Measurements from ENCODE around the gene ANKRD18B. TPM values are rescaled to one million over a fixed set of nuclear protein-coding genes. Genes with fewer than 3 reads are reported as not detected.
A peak's percentile ranks its signal among the peaks of the same experiment; 100 is the strongest.
"Not testable (repeated sequence)": the region's sequence is repeated elsewhere in the genome, so short reads cannot be mapped to it uniquely, and the experiment has no call there.

The ANKRD18B gene
- total RNA-seq, 1 donor from 2014 or later: 5.9 TPM

- H3K27ac ChIP-seq: no peak overlapping the region
- H3K4me1 ChIP-seq: no peaks in the 10 kb centered on the region
- intact Hi-C loops (cut with DNase I): no loop called here
- no peak overlapping the region for H3K4me3 ChIP-seq
- H3K27me3 ChIP-seq: no peaks in the 10 kb centered on the region
- DNase-seq (ENCODE audit: extremely low spot score in 2 of 2): no peak
- TF ChIP-seq POLR2A (IDR thresholded peaks at IDR 0.05) (no peak), POLR2AphosphoS5 (IDR thresholded peaks at IDR 0.05; ENCODE audit: insufficient read depth in 1 of 2, low read depth in 1 of 2) (no peak), CTCF (IDR thresholded peaks at IDR 0.05) (no peak)
- H3K9me3 ChIP-seq: no peaks in the 10 kb centered on the region
- H3K36me3 ChIP-seq: no peaks in the 10 kb centered on the region
Measured at GRCh38 chr9:33489066-33489465, 35.0 kb upstream of the ANKRD18B start.

GRCh38 chr9:33493819-33494218 lies 30.2 kb upstream of the ANKRD18B start:
- H3K9me3 ChIP-seq; H3K36me3 ChIP-seq; DNase-seq (ENCODE audit: extremely low spot score in 2 of 2); H3K27me3 ChIP-seq; intact Hi-C loops (cut with DNase I); H3K4me1 ChIP-seq; H3K27ac ChIP-seq; H3K4me3 ChIP-seq: not testable (repeated sequence)

- no peaks in the 10 kb centered on the region for H3K36me3 ChIP-seq
- DNase-seq (ENCODE audit: extremely low spot score in 2 of 2): no peak
- intact Hi-C loops (cut with DNase I): no loop called here
- no peak overlapping the region for H3K27ac ChIP-seq
- no peaks in the 10 kb centered on the region for H3K4me1 ChIP-seq
- H3K9me3 ChIP-seq: no peaks in the 10 kb centered on the region
- TF ChIP-seq CTCF (IDR thresholded peaks at IDR 0.05): no peak
- TF ChIP-seq POLR2AphosphoS5 (IDR thresholded peaks at IDR 0.05; ENCODE audit: insufficient read depth in 1 of 2, low read depth in 1 of 2): no peak
- TF ChIP-seq POLR2A (IDR thresholded peaks at IDR 0.05): no peak
- H3K27me3 ChIP-seq: no peaks in the 10 kb centered on the region
- no peak overlapping the region for H3K4me3 ChIP-seq
Measured at GRCh38 chr9:33498387-33498786, 25.7 kb upstream of the ANKRD18B start.

- intact Hi-C loops (cut with DNase I): no loop called here
- Histone ChIP-seq H3K36me3 (no peaks in the 10 kb centered on the region), H3K4me3 (no peak overlapping the region), H3K9me3 (no peaks in the 10 kb centered on the region), H3K27me3 (no peaks in the 10 kb centered on the region), H3K4me1 (no peaks in the 10 kb centered on the region), H3K27ac (no peak overlapping the region)
- no peak for TF ChIP-seq POLR2A (IDR thresholded peaks at IDR 0.05)
- no peak for TF ChIP-seq POLR2AphosphoS5 (IDR thresholded peaks at IDR 0.05; ENCODE audit: insufficient read depth in 1 of 2, low read depth in 1 of 2)
- no peak for TF ChIP-seq CTCF (IDR thresholded peaks at IDR 0.05)
- no peak for DNase-seq (ENCODE audit: extremely low spot score in 2 of 2)
Measured at GRCh38 chr9:33506626-33507370, 17.3 kb upstream of the ANKRD18B start.

GRCh38 chr9:33510262-33511183 lies 13.5 kb upstream of the ANKRD18B start:
- DNase-seq (ENCODE audit: extremely low spot score in 2 of 2): no peak
- TF ChIP-seq POLR2A (IDR thresholded peaks at IDR 0.05) (no peak), POLR2AphosphoS5 (IDR thresholded peaks at IDR 0.05; ENCODE audit: insufficient read depth in 1 of 2, low read depth in 1 of 2) (peak; percentile 60 to 71)
- intact Hi-C loops (cut with DNase I): no loop called here
- no peaks in the 10 kb centered on the region for H3K27me3 ChIP-seq
- peak overlapping the region; percentile 63 to 66 for H3K4me3 ChIP-seq
- H3K36me3 ChIP-seq: no peaks in the 10 kb centered on the region
- peak overlapping the region; percentile 88 for H3K27ac ChIP-seq
- H3K9me3 ChIP-seq: no peaks in the 10 kb centered on the region
- H3K4me1 ChIP-seq: no peaks in the 10 kb centered on the region

- H3K27me3 ChIP-seq; intact Hi-C loops (cut with DNase I); H3K36me3 ChIP-seq; DNase-seq (ENCODE audit: extremely low spot score in 2 of 2); H3K4me1 ChIP-seq; H3K9me3 ChIP-seq: not testable (repeated sequence)
- Histone ChIP-seq H3K27ac (peak overlapping the region; percentile 88), H3K4me3 (peak overlapping the region; percentile 63 to 66)
- peak in 1 of 2 donors; percentile 24 for TF ChIP-seq POLR2AphosphoS5 (IDR thresholded peaks at IDR 0.05; ENCODE audit: insufficient read depth in 1 of 2, low read depth in 1 of 2)
Measured at GRCh38 chr9:33511184-33511517, 12.9 kb upstream of the ANKRD18B start.

- H3K9me3 ChIP-seq; DNase-seq (ENCODE audit: extremely low spot score in 2 of 2); intact Hi-C loops (cut with DNase I); H3K27ac ChIP-seq; H3K4me3 ChIP-seq; H3K27me3 ChIP-seq; H3K36me3 ChIP-seq; H3K4me1 ChIP-seq: not testable (repeated sequence)
Measured at GRCh38 chr9:33512535-33512934, 11.5 kb upstream of the ANKRD18B start.

- H3K9me3 ChIP-seq; H3K27me3 ChIP-seq; intact Hi-C loops (cut with DNase I); H3K27ac ChIP-seq; DNase-seq (ENCODE audit: extremely low spot score in 2 of 2); H3K4me3 ChIP-seq; H3K4me1 ChIP-seq; H3K36me3 ChIP-seq: not testable (repeated sequence)
Measured at GRCh38 chr9:33515342-33515995, 8.6 kb upstream of the ANKRD18B start.

- H3K4me3 ChIP-seq; H3K36me3 ChIP-seq; intact Hi-C loops (cut with DNase I); DNase-seq (ENCODE audit: extremely low spot score in 2 of 2); H3K9me3 ChIP-seq; H3K4me1 ChIP-seq; H3K27me3 ChIP-seq; H3K27ac ChIP-seq: not testable (repeated sequence)
Measured at GRCh38 chr9:33516397-33516796, 7.7 kb upstream of the ANKRD18B start.

Measured in vagina (tissue), 2 donors.